H1 (cell line): Measurements from ENCODE around the gene C3orf20.

ENCODE experiments used
- ATF3 ChIP-seq: IDR thresholded peaks from 2 replicates; pipeline ENCODE4 v1.6.1; 2011; ENCODE audit warnings: low read depth, mild to moderate bottlenecking, low read length; ENCODE audit not compliant: insufficient read depth
- BRCA1 ChIP-seq: IDR thresholded peaks from 2 replicates; pipeline ENCODE4 v1.6.1; 2012; ENCODE audit warnings: low read depth, low read length, improper control_type of control experiment
- CEBPB ChIP-seq: IDR thresholded peaks from 2 replicates; pipeline ENCODE4 v1.6.1; 2012; ENCODE audit warnings: low read depth, low read length
- CHD2 ChIP-seq: IDR thresholded peaks from 2 replicates; pipeline ENCODE4 v1.6.1; 2012; ENCODE audit warnings: low read length, improper control_type of control experiment
- CTCF ChIP-seq, 3 experiments: IDR thresholded peaks; 1 replicate in 2 of 3; 2 replicates in 1 of 3; pipeline versions ENCODE4 v1.5.1 to v1.6.1; 2011; ENCODE audit warnings: low read length in 3 of 3, mild to moderate bottlenecking in 3 of 3, inconsistent platforms in 2 of 3, low read depth in 1 of 3, moderate library complexity in 1 of 3; ENCODE audit not compliant: insufficient read depth in 1 of 3; ENCODE audit errors: control extremely low read depth in 1 of 3
- EZH2 ChIP-seq: fragments of 200-600 bp; sonication (generic); IDR thresholded peaks from 2 replicates; pipeline ENCODE4 v1.7.1; 2012; ENCODE audit warnings: low read depth, mild to moderate bottlenecking, moderate library complexity, low read length, inconsistent platforms; ENCODE audit not compliant: severe bottlenecking
- FOSL1 ChIP-seq: IDR thresholded peaks from 2 replicates; pipeline ENCODE4 v1.6.1; 2011; ENCODE audit warnings: mild to moderate bottlenecking, low read depth, low read length, moderate library complexity; ENCODE audit not compliant: insufficient read depth
- HDAC2 ChIP-seq, 2 experiments: fragments of 300-600 bp in 1 of 2; sonication (generic) in 1 of 2; IDR thresholded peaks; 2 replicates each; pipeline ENCODE4 v1.6.1; 2011 to 2012; ENCODE audit warnings: low read depth in 2 of 2, low read length in 2 of 2, mild to moderate bottlenecking in 2 of 2, moderate library complexity in 2 of 2, borderline replicate concordance in 1 of 2, inconsistent platforms in 1 of 2
- JUND ChIP-seq: IDR thresholded peaks from 2 replicates; pipeline ENCODE4 v1.6.1; 2011; ENCODE audit warnings: mild to moderate bottlenecking, improper control_type of control experiment, low read length
- KDM1A ChIP-seq: fragments of 200-600, 300-600 bp; sonication (generic); IDR thresholded peaks from 2 replicates; pipeline ENCODE4 v1.7.1; 2016; ENCODE audit warnings: mild to moderate bottlenecking, low read length, borderline replicate concordance
- POLR2AphosphoS5 ChIP-seq: IDR thresholded peaks from 2 replicates; pipeline ENCODE4 v1.6.1; 2011; ENCODE audit warnings: low read depth, low read length
- SAP30 ChIP-seq: fragments of 300-600 bp; sonication (generic); IDR thresholded peaks from 2 replicates; pipeline ENCODE4 v1.7.1; 2012; ENCODE audit warnings: low read length, moderate library complexity, mild to moderate bottlenecking, inconsistent platforms; ENCODE audit not compliant: insufficient read depth, insufficient replicate concordance
- SUZ12 ChIP-seq: fragments of 200-600 bp; sonication (generic); IDR thresholded peaks from 2 replicates; pipeline ENCODE4 v1.6.1; 2012; ENCODE audit warnings: mild to moderate bottlenecking, inconsistent platforms, low read length, moderate library complexity, mixed read lengths
- ZNF274 ChIP-seq: IDR thresholded peaks from 2 replicates; pipeline ENCODE4 v1.7.0; 2012; ENCODE audit warnings: low read length, borderline replicate concordance; ENCODE audit errors: extremely low read depth

GRCh38 chr3:14819671-14820070 lies 144.7 kb downstream of the C3orf20 start:
- TF ChIP-seq CTCF (IDR thresholded peaks at IDR 0.05; ENCODE audit: control extremely low read depth in 1 of 3, insufficient read depth in 1 of 3, low read depth in 1 of 3, low read length in 3 of 3) (no peak), EZH2 (no peak), ATF3 (no peak), HDAC2 (IDR thresholded peaks at IDR 0.05; ENCODE audit: borderline replicate concordance in 1 of 2, low read depth in 2 of 2, low read length in 2 of 2) (no peak), FOSL1 (no peak), JUND (no peak), SAP30 (no peak), CHD2 (no peak), KDM1A (no peak), CEBPB (no peak), ZNF274 (no peak), BRCA1 (no peak), POLR2AphosphoS5 (no peak), SUZ12 (no peak)
